Nephron (organoid): ENCODE measurements around the gene LIN28A.

ENCODE experiments used
- H3K27ac Mint-ChIP-seq, 3 experiments: 2 replicates each; pipeline ENCODE4 v1.8.0; 2020; ENCODE audit warnings: mixed read lengths in 3 of 3, mild to moderate bottlenecking in 2 of 3, moderate library complexity in 1 of 3
- H3K27me3 Mint-ChIP-seq: 2 replicates; pipeline ENCODE4 v1.8.0; 2021; ENCODE audit warnings: low read depth, mild to moderate bottlenecking, moderate library complexity, mixed read lengths
- H3K36me3 Mint-ChIP-seq: 2 replicates; pipeline ENCODE4 v1.8.0; 2020; ENCODE audit warnings: low read depth, mixed read lengths
- H3K4me1 Mint-ChIP-seq: 2 replicates; pipeline ENCODE4 v1.8.0; 2020; ENCODE audit warnings: mixed read lengths
- H3K4me3 Mint-ChIP-seq, 3 experiments: 2 replicates each; pipeline ENCODE4 v1.8.0; 2020; ENCODE audit warnings: mild to moderate bottlenecking in 3 of 3, mixed read lengths in 3 of 3, moderate library complexity in 2 of 3
- H3K9me3 Mint-ChIP-seq: 2 replicates; pipeline ENCODE4 v1.8.0; 2020; ENCODE audit warnings: mixed read lengths
- TF ChIP-seq, protein P1 (sequence below), 3 experiments: fragments of 200-600 bp; sonication (generic); IDR thresholded peaks; one replicate each; pipeline ENCODE4 v1.5.0; 2021; ENCODE audit warnings: antibody characterized with exemption in 3 of 3; ENCODE audit not compliant: unreplicated experiment in 3 of 3

Gene LIN28A

GRCh38 chr1:26413031-26413430 is 2.4 kb downstream of the LIN28A start:
- Mint-ChIP-seq H3K9me3 (no peaks in the 10 kb centered on the region), H3K36me3 (no peaks in the 10 kb centered on the region), H3K4me1 (peaks cover 6% of the 10 kb centered on the region), H3K4me3 (peak overlapping the region in 1 of 3 experiments; percentile 11), H3K27me3 (peaks cover 89% of the 10 kb centered on the region), H3K27ac (no peak overlapping the region)
- TF ChIP-seq, protein P1, sequence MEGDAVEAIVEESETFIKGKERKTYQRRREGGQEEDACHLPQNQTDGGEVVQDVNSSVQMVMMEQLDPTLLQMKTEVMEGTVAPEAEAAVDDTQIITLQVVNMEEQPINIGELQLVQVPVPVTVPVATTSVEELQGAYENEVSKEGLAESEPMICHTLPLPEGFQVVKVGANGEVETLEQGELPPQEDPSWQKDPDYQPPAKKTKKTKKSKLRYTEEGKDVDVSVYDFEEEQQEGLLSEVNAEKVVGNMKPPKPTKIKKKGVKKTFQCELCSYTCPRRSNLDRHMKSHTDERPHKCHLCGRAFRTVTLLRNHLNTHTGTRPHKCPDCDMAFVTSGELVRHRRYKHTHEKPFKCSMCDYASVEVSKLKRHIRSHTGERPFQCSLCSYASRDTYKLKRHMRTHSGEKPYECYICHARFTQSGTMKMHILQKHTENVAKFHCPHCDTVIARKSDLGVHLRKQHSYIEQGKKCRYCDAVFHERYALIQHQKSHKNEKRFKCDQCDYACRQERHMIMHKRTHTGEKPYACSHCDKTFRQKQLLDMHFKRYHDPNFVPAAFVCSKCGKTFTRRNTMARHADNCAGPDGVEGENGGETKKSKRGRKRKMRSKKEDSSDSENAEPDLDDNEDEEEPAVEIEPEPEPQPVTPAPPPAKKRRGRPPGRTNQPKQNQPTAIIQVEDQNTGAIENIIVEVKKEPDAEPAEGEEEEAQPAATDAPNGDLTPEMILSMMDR (IDR thresholded peaks at IDR 0.05; ENCODE audit: unreplicated experiment in 3 of 3), result no peak

- H3K27ac Mint-ChIP-seq, result no peak overlapping the region
Observed at GRCh38 chr1:26417111-26417759, 6.6 kb downstream of the LIN28A start.

GRCh38 chr1:26418865-26419349 is 8.3 kb downstream of the LIN28A start:
- no peaks in the 10 kb centered on the region for H3K4me1 Mint-ChIP-seq
- no peak overlapping the region for H3K27ac Mint-ChIP-seq
- H3K27me3 Mint-ChIP-seq, result peaks cover 36% of the 10 kb centered on the region
- no peaks in the 10 kb centered on the region for H3K9me3 Mint-ChIP-seq
- no peaks in the 10 kb centered on the region for H3K36me3 Mint-ChIP-seq
- TF ChIP-seq, protein P1 (IDR thresholded peaks at IDR 0.05; ENCODE audit: unreplicated experiment in 3 of 3), result no peak
- no peak overlapping the region for H3K4me3 Mint-ChIP-seq

More at GRCh38 chr1:26417111-26417759, 6.6 kb downstream of the LIN28A start:
- H3K4me1 Mint-ChIP-seq, result no peaks in the 10 kb centered on the region
- H3K36me3 Mint-ChIP-seq, result no peaks in the 10 kb centered on the region
- TF ChIP-seq, protein P1 (IDR thresholded peaks at IDR 0.05; ENCODE audit: unreplicated experiment in 3 of 3), result peak; percentile 74 to 86 (median 78)
- H3K4me3 Mint-ChIP-seq, result no peak overlapping the region
- no peaks in the 10 kb centered on the region for H3K9me3 Mint-ChIP-seq
- H3K27me3 Mint-ChIP-seq, result peaks cover 53% of the 10 kb centered on the region

GRCh38 chr1:26419494-26419893 is 8.9 kb downstream of the LIN28A start:
- Mint-ChIP-seq H3K27ac (no peak overlapping the region), H3K4me3 (no peak overlapping the region), H3K36me3 (no peaks in the 10 kb centered on the region), H3K4me1 (no peaks in the 10 kb centered on the region), H3K27me3 (peaks cover 30% of the 10 kb centered on the region), H3K9me3 (no peaks in the 10 kb centered on the region)
- TF ChIP-seq, protein P1 (IDR thresholded peaks at IDR 0.05; ENCODE audit: unreplicated experiment in 3 of 3), result no peak

- Mint-ChIP-seq H3K4me1 (peaks cover 8% of the 10 kb centered on the region), H3K9me3 (no peaks in the 10 kb centered on the region), H3K4me3 (peak overlapping the region in 1 of 3 experiments; percentile 57), H3K36me3 (peaks cover 16% of the 10 kb centered on the region), H3K27ac (no peak overlapping the region), H3K27me3 (peaks cover 4% of the 10 kb centered on the region)
- TF ChIP-seq, protein P1 (IDR thresholded peaks at IDR 0.05; ENCODE audit: unreplicated experiment in 3 of 3), result no peak
Observed at GRCh38 chr1:26429721-26430120, 19.1 kb downstream of the LIN28A start.
